ENCODE data around the gene MOB3A. TPM values are rescaled to one million over a fixed set of nuclear protein-coding genes. Genes with fewer than 3 reads are reported as not detected.

The MOB3A gene
- polyA plus RNA-seq, 1 donor from 2014 or later, result 136 TPM

GRCh38 chr19:2070436-2070827 is 25.7 kb downstream of the MOB3A start:
- H3K27me3 Mint-ChIP-seq, result no peaks in the 10 kb centered on the region
- no peaks in the 10 kb centered on the region for H3K9me3 Mint-ChIP-seq
- H3K27ac Mint-ChIP-seq, result peak overlapping the region; percentile 95 to 100 (median 95)
- H3K4me1 Mint-ChIP-seq, result peaks cover 28 to 38% (median 32%) of the 10 kb centered on the region in 3 donors
- H3K4me3 Mint-ChIP-seq, result peak overlapping the region in 1 of 4 donors; percentile 81
- peaks cover 3% of the 10 kb centered on the region for H3K36me3 Mint-ChIP-seq

- peak overlapping the region in 2 of 3 donors; percentile 73 to 84 for H3K27ac Mint-ChIP-seq
- peaks cover 1% of the 10 kb centered on the region for H3K36me3 Mint-ChIP-seq
- H3K4me3 Mint-ChIP-seq, result peak overlapping the region in 1 of 4 donors; percentile 17
- no peaks in the 10 kb centered on the region for H3K9me3 Mint-ChIP-seq
- H3K4me1 Mint-ChIP-seq, result peaks cover 21 to 34% (median 28%) of the 10 kb centered on the region in 3 donors
- no peaks in the 10 kb centered on the region for H3K27me3 Mint-ChIP-seq
These were observed 31.2 kb downstream of the MOB3A start for GRCh38 chr19:2064788-2065524.

- Mint-ChIP-seq H3K9me3 (no peaks in the 10 kb centered on the region), H3K27me3 (no peaks in the 10 kb centered on the region), H3K4me1 (peaks cover 16 to 31% (median 25%) of the 10 kb centered on the region in 3 donors), H3K36me3 (peaks cover 1% of the 10 kb centered on the region), H3K4me3 (peak overlapping the region in 3 of 4 donors; percentile 17 to 45 (median 28)), H3K27ac (peak overlapping the region in 1 of 3 donors; percentile 84)
These were observed 31.7 kb downstream of the MOB3A start for GRCh38 chr19:2064395-2064787.

- Mint-ChIP-seq H3K27me3 (no peaks in the 10 kb centered on the region), H3K27ac (peak overlapping the region; percentile 84 to 96 (median 86)), H3K4me3 (peak overlapping the region; percentile 44 to 87 (median 80)), H3K9me3 (no peaks in the 10 kb centered on the region), H3K36me3 (peaks cover 1% of the 10 kb centered on the region), H3K4me1 (peaks cover 16 to 31% (median 23%) of the 10 kb centered on the region in 3 donors)
These were observed 32.3 kb downstream of the MOB3A start for GRCh38 chr19:2063824-2064223.

- Mint-ChIP-seq H3K9me3 (no peaks in the 10 kb centered on the region), H3K27ac (peak overlapping the region in 1 of 3 donors; percentile 89), H3K27me3 (no peaks in the 10 kb centered on the region), H3K4me1 (peaks cover 6 to 28% (median 18%) of the 10 kb centered on the region in 3 donors), H3K36me3 (peaks cover 1% of the 10 kb centered on the region), H3K4me3 (peak overlapping the region; percentile 74 to 92 (median 86))
These were observed 33.4 kb downstream of the MOB3A start for GRCh38 chr19:2062770-2063169.

- no peaks in the 10 kb centered on the region for H3K9me3 Mint-ChIP-seq
- H3K4me1 Mint-ChIP-seq, result peaks cover 6 to 25% (median 18%) of the 10 kb centered on the region in 3 donors
- no peaks in the 10 kb centered on the region for H3K27me3 Mint-ChIP-seq
- H3K4me3 Mint-ChIP-seq, result peak overlapping the region; percentile 74 to 96 (median 91)
- peaks cover 1% of the 10 kb centered on the region for H3K36me3 Mint-ChIP-seq
- peak overlapping the region in 1 of 3 donors; percentile 89 for H3K27ac Mint-ChIP-seq
These were observed 33.8 kb downstream of the MOB3A start for GRCh38 chr19:2062389-2062729.

GRCh38 chr19:2061495-2062388 is 34.4 kb downstream of the MOB3A start:
- peaks cover 1% of the 10 kb centered on the region for H3K36me3 Mint-ChIP-seq
- H3K4me1 Mint-ChIP-seq, result peaks cover 6 to 25% (median 19%) of the 10 kb centered on the region in 3 donors
- H3K27me3 Mint-ChIP-seq, result no peaks in the 10 kb centered on the region
- peak overlapping the region; percentile 90 to 97 (median 94) for H3K4me3 Mint-ChIP-seq
- peak overlapping the region; percentile 89 to 97 (median 90) for H3K27ac Mint-ChIP-seq
- H3K9me3 Mint-ChIP-seq, result no peaks in the 10 kb centered on the region

GRCh38 chr19:2060884-2061494 is 35.1 kb downstream of the MOB3A start:
- Mint-ChIP-seq H3K4me3 (peak overlapping the region; percentile 90 to 97 (median 95)), H3K27me3 (no peaks in the 10 kb centered on the region), H3K27ac (peak overlapping the region; percentile 89 to 97 (median 96)), H3K9me3 (no peaks in the 10 kb centered on the region), H3K36me3 (peaks cover 1% of the 10 kb centered on the region), H3K4me1 (peaks cover 6 to 27% (median 20%) of the 10 kb centered on the region in 3 donors)

GRCh38 chr19:2059422-2060201 is 36.5 kb downstream of the MOB3A start:
- Mint-ChIP-seq H3K36me3 (no peaks in the 10 kb centered on the region), H3K27me3 (peaks cover 3% of the 10 kb centered on the region), H3K9me3 (no peaks in the 10 kb centered on the region), H3K4me1 (peaks cover 17 to 36% (median 31%) of the 10 kb centered on the region in 3 donors), H3K4me3 (peak overlapping the region; percentile 90 to 95 (median 92)), H3K27ac (peak overlapping the region; percentile 89 to 97 (median 96))

GRCh38 chr19:2058570-2059421 is 37.3 kb downstream of the MOB3A start:
- H3K27ac Mint-ChIP-seq, result peak overlapping the region in 2 of 3 donors; percentile 71 to 89
- H3K4me3 Mint-ChIP-seq, result peak overlapping the region; percentile 48 to 81 (median 60)
- no peaks in the 10 kb centered on the region for H3K36me3 Mint-ChIP-seq
- H3K4me1 Mint-ChIP-seq, result peaks cover 15 to 36% (median 28%) of the 10 kb centered on the region in 3 donors
- peaks cover 3% of the 10 kb centered on the region for H3K27me3 Mint-ChIP-seq
- no peaks in the 10 kb centered on the region for H3K9me3 Mint-ChIP-seq

GRCh38 chr19:2057484-2058469 is 38.3 kb downstream of the MOB3A start:
- H3K9me3 Mint-ChIP-seq, result no peaks in the 10 kb centered on the region
- peaks cover 3% of the 10 kb centered on the region for H3K27me3 Mint-ChIP-seq
- peaks cover 12 to 35% (median 23%) of the 10 kb centered on the region in 3 donors for H3K4me1 Mint-ChIP-seq
- H3K27ac Mint-ChIP-seq, result peak overlapping the region; percentile 16 to 90 (median 89)
- no peaks in the 10 kb centered on the region for H3K36me3 Mint-ChIP-seq
- H3K4me3 Mint-ChIP-seq, result peak overlapping the region in 3 of 4 donors; percentile 17 to 81 (median 48)

GRCh38 chr19:2056837-2057192 is 39.3 kb downstream of the MOB3A start:
- Mint-ChIP-seq H3K27ac (peak overlapping the region; percentile 5 to 90 (median 16)), H3K4me1 (peaks cover 17 to 35% (median 25%) of the 10 kb centered on the region in 3 donors), H3K27me3 (peaks cover 3% of the 10 kb centered on the region), H3K9me3 (no peaks in the 10 kb centered on the region), H3K36me3 (no peaks in the 10 kb centered on the region), H3K4me3 (peak overlapping the region in 1 of 4 donors; percentile 78)
